ENCODE data around the gene CCSER1. TPM values are rescaled to one million over a fixed set of nuclear protein-coding genes. Genes with fewer than 3 reads are reported as not detected.

The CCSER1 gene
- total and polyA plus RNA-seq, 2 of the 8 experiments (the other 6 are each of a cell fraction or from before 2014, with no cell fraction given): 0.26 to 0.84 TPM

DNA sequence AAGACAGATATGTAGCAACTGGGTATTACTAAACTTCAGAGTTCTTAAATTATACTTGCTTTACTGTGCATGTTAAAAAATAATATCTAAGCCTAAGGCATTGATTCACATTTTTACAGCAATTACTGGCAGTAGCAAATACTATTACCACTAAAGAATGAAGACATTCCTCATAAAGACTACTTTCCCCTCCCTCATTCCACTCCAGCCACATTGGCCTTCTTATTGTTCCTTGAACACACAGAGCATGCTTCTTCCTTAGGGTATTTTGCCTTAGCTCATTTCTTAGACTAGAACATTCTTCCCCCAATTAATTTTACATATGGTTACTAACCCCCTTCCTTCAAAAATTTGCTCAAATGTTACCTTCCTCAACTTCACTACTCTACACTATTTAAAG lies 717.0 kb downstream of the CCSER1 start:
- H3K36me3 ChIP-seq (ENCODE audit: control insufficient read depth in 2 of 4, insufficient read depth in 4 of 4, low read length in 3 of 4): no peaks in the 10 kb centered on the region
- H3K9me3 ChIP-seq (ENCODE audit: insufficient read depth in 2 of 2, low read depth in 1 of 2, low read length in 1 of 2): no peaks in the 10 kb centered on the region
- H2AK5ac ChIP-seq (ENCODE audit: low read depth, low read length): no peak overlapping the region
- POLR2A ChIA-PET (ENCODE audit: partially characterized antibody): no interaction called here
- no peak overlapping the region for H3K4me3 ChIP-seq (ENCODE audit: extremely low read depth in 1 of 4, insufficient read depth in 2 of 4, low read depth in 3 of 4, low read length in 4 of 4)
- H3K4me2 ChIP-seq (ENCODE audit: insufficient read depth in 1 of 2, low read depth in 2 of 2, low read length in 2 of 2): no peak overlapping the region
- no peak overlapping the region for H4K91ac ChIP-seq (replicated peaks; ENCODE audit: insufficient read length, low read length)
- H2BK12ac ChIP-seq (ENCODE audit: low read depth, low read length): no peak overlapping the region
- H4K5ac ChIP-seq (ENCODE audit: insufficient read length, low read depth, low read length): no peak overlapping the region
- no peaks in the 10 kb centered on the region for H3K79me2 ChIP-seq (ENCODE audit: control insufficient read depth in 1 of 2, insufficient read depth in 2 of 2, low read length in 2 of 2)
- DNase-seq (ENCODE audit: low read depth in 1 of 2, low spot score in 2 of 2): no peak
- H3K14ac ChIP-seq (ENCODE audit: insufficient read length): no peak overlapping the region
- H3K4me1 ChIP-seq (replicated peaks in 1 of 4; ENCODE audit: control insufficient read depth in 3 of 4, insufficient read depth in 4 of 4, low read length in 3 of 4): no peaks in the 10 kb centered on the region
- FAIRE-seq: no peak
- no peak overlapping the region for H3K4ac ChIP-seq (replicated peaks; ENCODE audit: insufficient read length, low read depth, low read length)
- H3K9ac ChIP-seq (replicated peaks in 1 of 4; ENCODE audit: extremely low read depth in 1 of 4, low read depth in 3 of 4, low read length in 3 of 4): no peak overlapping the region
- H3K18ac ChIP-seq (ENCODE audit: extremely low read depth, low read length): no peak overlapping the region
- H3K27me3 ChIP-seq (replicated peaks in 1 of 4; ENCODE audit: control insufficient read depth in 3 of 4, extremely low read depth in 1 of 4, insufficient read depth in 3 of 4, low read length in 3 of 4): no peaks in the 10 kb centered on the region
- no peaks in the 10 kb centered on the region for H3K23me2 ChIP-seq (ENCODE audit: low read depth, low read length)
- no peak overlapping the region for H3K23ac ChIP-seq (ENCODE audit: insufficient read length)
- H3K56ac ChIP-seq (replicated peaks; ENCODE audit: insufficient read length, low read depth, low read length): no peak overlapping the region
- H4K8ac ChIP-seq (ENCODE audit: extremely low read depth, insufficient read depth, low read length): no peak overlapping the region
- H2BK20ac ChIP-seq (ENCODE audit: low read length): no peak overlapping the region
- H4K20me1 ChIP-seq (replicated peaks in 1 of 2; ENCODE audit: control insufficient read depth in 1 of 2, insufficient read depth in 2 of 2, low read length in 2 of 2): no peaks in the 10 kb centered on the region
- H3K27ac ChIP-seq (ENCODE audit: low read depth, low read length): no peak overlapping the region
- no peak overlapping the region for H2AFZ ChIP-seq (ENCODE audit: low read length)
- no peak overlapping the region for H2BK120ac ChIP-seq (replicated peaks; ENCODE audit: low read depth, low read length)
- CTCF ChIA-PET (ENCODE audit: partially characterized antibody): interaction anchor here (0.7 kb wide), 1 partner anchor 8 kb away, joined by 4 read pairs; no protein-coding TSS in a partner anchor
- no peak overlapping the region for H2BK5ac ChIP-seq (ENCODE audit: low read depth, low read length)
- no peaks in the 10 kb centered on the region for H3K79me1 ChIP-seq (ENCODE audit: low read depth, low read length)
- no peak overlapping the region for H2BK15ac ChIP-seq (ENCODE audit: low read length)
- TF ChIP-seq TAF1 (IDR thresholded peaks at IDR 0.05; ENCODE audit: low read depth, low read length) (no peak), GABPA (IDR thresholded peaks at IDR 0.05; ENCODE audit: borderline replicate concordance, insufficient read depth, low read length) (no peak), RBBP5 (IDR thresholded peaks at IDR 0.05; ENCODE audit: borderline replicate concordance, low read depth, low read length) (no peak), BCL11A (IDR thresholded peaks at IDR 0.05; ENCODE audit: low read depth in 2 of 2, low read length in 2 of 2) (no peak), KDM1A (IDR thresholded peaks at IDR 0.05; ENCODE audit: borderline replicate concordance, low read length) (no peak), SIX5 (IDR thresholded peaks at IDR 0.05; ENCODE audit: low read depth, low read length) (no peak), SRF (IDR thresholded peaks at IDR 0.05; ENCODE audit: low read depth, low read length) (no peak)
- TF ChIP-seq, protein P1, sequence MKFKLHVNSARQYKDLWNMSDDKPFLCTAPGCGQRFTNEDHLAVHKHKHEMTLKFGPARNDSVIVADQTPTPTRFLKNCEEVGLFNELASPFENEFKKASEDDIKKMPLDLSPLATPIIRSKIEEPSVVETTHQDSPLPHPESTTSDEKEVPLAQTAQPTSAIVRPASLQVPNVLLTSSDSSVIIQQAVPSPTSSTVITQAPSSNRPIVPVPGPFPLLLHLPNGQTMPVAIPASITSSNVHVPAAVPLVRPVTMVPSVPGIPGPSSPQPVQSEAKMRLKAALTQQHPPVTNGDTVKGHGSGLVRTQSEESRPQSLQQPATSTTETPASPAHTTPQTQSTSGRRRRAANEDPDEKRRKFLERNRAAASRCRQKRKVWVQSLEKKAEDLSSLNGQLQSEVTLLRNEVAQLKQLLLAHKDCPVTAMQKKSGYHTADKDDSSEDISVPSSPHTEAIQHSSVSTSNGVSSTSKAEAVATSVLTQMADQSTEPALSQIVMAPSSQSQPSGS (IDR thresholded peaks at IDR 0.05; ENCODE audit: low read length): no peak
